CD4-positive, alpha-beta T cell treated with Interleukin-17A for 1 hour (primary cell): ENCODE measurements around the gene GRPEL1.
"Not testable (repeated sequence)": the region's sequence is repeated elsewhere in the genome, so short reads cannot be mapped to it uniquely, and the experiment has no call there.

Experiments
- DNase-seq: peaks from one replicate; pipeline ENCODE4 v3.0.0-alpha.2; 2020

GRPEL1 gene

DNA sequence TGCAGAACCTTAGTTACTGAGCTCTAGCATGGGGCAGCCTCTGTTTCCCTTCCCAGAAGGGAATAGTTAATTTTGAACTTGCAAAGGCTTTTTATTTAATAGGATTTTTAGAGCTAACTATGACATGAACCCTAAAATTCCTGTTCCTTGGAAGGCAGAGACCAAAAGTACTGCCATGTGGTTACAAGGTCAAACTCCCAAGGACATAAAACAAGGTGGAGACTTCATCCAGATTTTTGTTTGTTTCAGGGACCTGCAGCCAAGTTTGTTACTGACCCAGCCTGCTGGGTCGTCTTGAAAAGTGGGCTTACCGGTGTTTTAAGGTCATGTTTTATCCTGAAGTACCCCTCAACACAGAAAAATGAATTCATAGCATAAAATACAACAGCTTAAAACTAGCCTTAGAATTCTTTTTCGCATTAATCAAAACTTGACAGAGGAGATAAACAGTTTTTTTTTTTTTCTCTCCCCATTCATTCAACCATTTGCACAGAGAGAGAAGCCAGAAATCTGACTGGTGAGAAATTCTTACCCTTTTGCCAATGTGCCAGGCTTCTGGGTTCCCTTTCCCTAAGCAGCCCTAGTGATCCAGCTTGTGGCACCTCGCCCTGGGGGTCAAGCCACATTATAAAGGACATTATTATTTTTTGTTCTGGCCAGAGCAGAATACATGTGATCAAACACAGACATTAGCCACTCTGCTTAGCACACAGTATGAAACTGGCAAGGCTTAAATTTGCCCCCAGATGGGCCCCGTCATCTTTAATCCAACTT, 21.5 kb upstream of the GRPEL1 start:
- DNase-seq: no peak

- no peak for DNase-seq
These were observed 19.2 kb upstream of the GRPEL1 start for GRCh38 chr4:7087036-7087435.

- no peak for DNase-seq
These were observed 18.5 kb upstream of the GRPEL1 start for GRCh38 chr4:7086384-7086783.

GRCh38 chr4:7084564-7084961, 16.7 kb upstream of the GRPEL1 start:
- DNase-seq: not testable (repeated sequence)

DNA sequence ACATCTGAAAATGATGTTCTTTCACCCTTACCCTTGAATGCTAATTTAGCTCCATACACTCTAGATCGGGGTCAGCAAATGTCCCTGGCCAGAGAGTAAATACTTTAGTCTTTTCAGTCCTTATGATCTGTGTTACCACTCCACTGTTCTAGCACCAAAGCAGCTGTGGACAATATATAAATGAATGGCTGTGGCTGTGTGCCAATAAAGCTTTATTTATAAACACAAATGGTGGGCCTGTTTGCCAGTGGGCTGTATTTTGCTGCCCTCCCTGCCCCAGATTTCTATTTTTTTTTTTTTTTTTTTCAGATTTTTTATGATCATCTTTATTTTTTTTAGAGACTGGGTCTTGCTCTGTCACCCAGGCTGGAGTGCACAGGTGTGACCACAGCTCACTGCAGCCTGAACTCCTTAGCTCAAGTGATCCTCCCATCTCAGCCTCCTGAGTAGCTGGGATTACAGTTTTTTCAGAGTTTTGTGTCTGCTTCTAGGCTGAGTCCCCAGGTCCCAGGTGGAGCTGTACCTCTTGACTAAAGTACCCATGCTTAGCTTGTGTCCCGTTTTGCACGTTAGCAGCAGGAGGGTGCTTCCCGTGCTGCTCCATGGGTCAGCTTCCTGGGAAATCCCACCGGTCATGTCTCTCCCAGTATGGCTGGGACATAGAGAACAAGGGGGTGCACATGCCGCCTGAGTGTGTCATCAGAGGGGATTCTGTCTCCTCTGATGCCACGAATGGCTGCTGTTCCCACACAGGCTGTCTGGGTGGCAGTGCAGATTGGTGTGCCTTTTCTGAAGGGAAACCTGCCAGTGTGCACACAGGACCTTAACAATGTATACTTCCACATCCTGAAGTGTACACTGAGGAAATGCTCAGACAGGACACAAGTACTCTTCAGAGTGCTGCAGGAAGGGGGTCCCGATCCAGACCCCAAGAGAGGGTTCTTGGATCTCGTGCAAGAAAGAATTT, 16.0 kb upstream of the GRPEL1 start:
- DNase-seq: no peak

- DNase-seq: not testable (repeated sequence)
These were observed 12.0 kb upstream of the GRPEL1 start for GRCh38 chr4:7079909-7080308.

GRCh38 chr4:7079483-7079882, 11.6 kb upstream of the GRPEL1 start:
- DNase-seq: not testable (repeated sequence)

DNA sequence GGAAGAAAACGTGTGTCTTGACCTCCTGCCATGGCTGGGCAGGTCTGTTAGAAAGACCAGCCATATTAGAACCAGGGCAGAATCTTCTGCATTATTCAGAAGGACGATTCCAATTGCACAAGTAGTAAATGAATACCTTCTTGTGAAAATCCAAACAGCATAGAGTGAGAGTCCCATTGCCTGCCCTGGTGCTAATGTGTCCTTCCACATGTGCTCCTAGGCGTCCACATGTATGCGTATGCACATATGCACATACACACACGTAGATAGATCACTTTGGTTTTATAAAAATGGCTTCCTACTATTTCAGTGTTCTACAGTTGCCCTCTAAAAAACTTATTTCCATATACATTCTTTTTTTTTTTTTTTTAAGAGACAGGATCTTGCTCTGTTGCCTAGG, 10.2 kb upstream of the GRPEL1 start:
- DNase-seq: no peak

GRCh38 chr4:7077371-7077770, 9.5 kb upstream of the GRPEL1 start:
- DNase-seq: no peak

GRCh38 chr4:7076696-7077082, 8.8 kb upstream of the GRPEL1 start:
- DNase-seq: no peak

- DNase-seq: no peak
These were observed 8.3 kb upstream of the GRPEL1 start for GRCh38 chr4:7075962-7076695.

- no peak for DNase-seq
These were observed 6.6 kb upstream of the GRPEL1 start for GRCh38 chr4:7074426-7074825.

DNA sequence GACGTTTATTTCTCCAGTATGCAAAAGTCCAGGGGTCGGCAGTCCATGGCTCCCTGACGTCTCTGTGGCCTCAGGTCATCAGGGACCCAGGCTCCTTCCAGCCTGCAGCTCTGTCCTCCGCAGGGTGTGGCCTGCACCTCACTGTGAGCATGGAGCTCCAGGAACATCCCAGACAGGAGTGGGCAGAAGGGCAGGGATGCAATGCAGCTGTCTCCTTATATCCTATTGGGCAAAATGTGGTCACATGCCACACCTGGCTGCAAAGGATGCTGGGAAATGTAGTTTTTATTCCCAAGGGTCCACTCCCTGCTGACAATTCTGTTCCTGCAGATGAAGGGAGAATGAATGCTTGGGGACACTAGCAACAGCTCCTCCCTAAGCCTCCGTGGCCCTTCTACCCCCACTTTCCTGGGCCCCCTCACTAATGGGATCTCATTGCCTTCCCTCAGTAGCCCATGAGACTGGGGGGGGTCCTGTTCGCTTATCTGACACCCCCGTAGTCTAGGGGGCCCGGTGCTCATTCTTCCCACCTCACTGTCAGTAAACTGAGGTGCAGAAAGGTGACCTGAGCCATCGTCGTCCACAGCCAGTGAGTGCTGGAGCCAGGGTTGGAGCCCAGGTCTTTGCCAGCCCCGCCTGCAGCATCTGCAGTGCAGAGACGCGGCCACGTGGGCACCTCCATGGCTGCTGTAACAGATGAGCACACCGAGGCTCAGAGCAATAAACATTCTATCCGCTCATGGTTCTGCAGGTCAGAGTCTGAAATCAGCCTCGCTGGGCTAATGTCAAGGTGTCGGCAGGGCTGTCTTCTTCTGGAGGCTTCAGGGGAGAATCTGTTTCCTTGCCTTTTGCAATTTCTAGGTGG, 5.9 kb upstream of the GRPEL1 start:
- peak; percentile 43 for DNase-seq

GRCh38 chr4:7073059-7073458, 5.2 kb upstream of the GRPEL1 start:
- no peak for DNase-seq

DNA sequence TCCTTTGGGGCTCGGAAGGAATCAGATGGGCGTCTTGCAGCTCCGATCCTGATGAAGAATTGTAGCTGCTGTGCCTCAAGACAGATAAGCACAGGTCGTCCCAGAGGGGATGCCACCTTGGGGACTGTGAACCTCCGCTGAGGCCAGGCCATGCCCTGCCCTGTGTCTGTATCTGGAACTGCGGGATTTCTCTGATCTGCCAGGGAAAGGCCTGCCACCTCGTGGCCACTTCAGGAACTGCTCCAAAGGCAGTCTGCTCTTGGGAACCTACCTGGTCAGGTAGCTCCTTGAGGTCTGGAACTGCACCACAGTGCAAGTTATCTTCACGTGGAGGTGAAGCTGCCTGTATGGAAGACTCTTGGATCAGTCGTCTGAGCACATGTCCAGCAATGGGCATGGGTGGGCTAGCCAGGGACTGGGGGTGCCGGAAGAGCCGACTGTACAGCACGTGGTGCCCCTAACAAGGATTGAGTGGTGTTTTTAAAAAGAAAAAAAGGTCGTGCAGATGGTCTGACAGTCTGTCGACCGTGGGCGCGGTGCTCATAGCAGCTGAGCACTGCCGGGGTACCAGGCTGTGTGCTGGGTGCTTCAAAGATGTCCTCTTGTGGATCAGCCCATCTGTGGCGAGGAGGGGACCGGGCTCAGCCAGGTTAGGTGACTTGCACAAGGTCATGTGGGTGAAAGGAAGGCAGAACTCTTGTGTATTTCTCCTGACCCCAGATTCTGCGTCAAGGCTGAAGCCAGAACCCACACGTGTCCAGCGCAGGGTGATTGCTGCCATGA, 3.1 kb upstream of the GRPEL1 start:
- DNase-seq: peak; percentile 90

DNA sequence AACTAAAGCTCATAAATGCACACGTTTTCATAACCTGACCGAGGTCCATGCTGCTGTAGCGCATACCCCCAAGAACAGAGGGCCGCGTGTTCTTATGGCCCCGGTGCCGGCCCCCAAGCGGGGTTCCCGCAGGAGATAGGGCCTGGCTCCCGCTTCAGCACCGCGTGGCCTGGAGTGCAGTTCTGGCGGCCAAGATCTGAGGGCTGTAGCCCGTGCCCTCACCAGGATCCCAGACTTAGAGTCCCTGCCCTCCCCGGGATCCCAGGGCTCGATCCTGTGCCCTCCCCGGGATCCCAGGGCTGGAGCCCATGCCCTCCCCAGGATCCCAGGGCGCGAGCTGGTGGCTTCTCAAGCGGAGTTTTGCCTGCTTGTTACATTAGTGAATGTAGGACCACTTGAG, 1.0 kb upstream of the GRPEL1 start:
- no peak for DNase-seq

- DNase-seq: no peak
These were observed 497 bp upstream of the GRPEL1 start for GRCh38 chr4:7068279-7068842.

DNA sequence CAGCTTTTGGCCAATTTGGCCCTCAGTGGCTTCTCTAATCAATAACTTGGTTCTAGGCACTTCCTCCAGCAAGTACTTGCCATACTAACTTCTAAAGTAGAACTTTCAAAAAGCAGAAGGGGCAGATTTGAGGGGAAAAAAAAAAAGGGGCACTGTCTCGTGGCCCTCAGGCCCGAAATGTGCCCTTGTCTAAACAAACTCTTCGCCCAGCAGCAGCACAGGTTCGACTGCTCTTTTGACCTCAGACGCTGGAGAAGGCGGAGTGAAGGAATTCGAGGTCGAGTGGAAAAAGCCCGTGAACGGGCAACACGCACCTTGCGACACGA, 775 bp downstream of the GRPEL1 start:
- DNase-seq: no peak

GRCh38 chr4:7066493-7066892, 1.4 kb downstream of the GRPEL1 start:
- no peak for DNase-seq

DNA sequence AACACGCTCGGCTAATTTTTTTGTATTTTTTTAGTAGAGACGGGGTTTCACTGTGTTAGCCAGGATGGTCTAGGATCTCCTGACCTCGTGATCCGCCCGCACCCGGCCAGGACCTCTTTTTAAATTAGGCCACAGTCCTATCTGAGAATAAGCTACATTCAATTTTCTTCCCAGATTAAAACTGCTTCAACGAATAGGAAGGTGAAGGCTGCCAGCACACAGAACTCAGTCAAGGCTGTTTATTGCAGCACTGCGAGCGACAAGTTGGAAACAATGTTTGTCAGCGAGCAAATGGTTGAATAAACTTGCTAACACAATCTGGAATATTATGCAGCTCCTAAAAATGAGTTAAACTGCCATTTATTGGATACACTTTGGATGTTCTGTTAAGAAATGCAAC, 1.9 kb downstream of the GRPEL1 start:
- DNase-seq: no peak

DNA sequence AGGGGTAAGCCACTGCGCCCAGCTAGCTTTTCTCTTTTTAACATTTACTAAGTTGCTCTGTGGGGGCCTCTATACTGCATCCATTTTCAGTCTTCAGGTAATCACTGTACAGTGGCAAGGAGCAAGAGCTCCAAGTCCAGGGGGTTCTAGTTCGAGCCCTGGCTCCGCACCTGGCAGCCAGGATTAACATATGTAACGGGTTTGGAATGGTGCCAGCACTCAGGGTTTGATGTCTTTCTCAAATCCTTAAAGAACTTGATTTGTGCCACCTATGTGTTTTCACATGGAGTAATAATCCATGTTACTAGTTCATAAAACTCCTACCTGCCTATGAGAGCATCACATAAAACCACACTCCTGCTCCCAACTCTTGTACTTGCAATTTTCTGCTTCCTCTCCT, 4.5 kb downstream of the GRPEL1 start:
- no peak for DNase-seq
